Stimulated activated CD4-positive, alpha-beta T cell treated with anti-CD3 and anti-CD28 coated beads, TNF-alpha, amount 100 ng/mL, for 4 hours (primary cell): ENCODE data around the gene CCDC86.

Experiments used
- DNase-seq, 3 experiments: peaks; one replicate each; pipeline ENCODE4 v3.0.0-alpha.2; 2020; ENCODE audit warnings: low read depth in 3 of 3

The CCDC86 gene

GRCh38 chr11:60891103-60891741, 49.3 kb downstream of the CCDC86 start:
- DNase-seq: no peak

- no peak for DNase-seq
Observed at GRCh38 chr11:60895687-60896086, 53.8 kb downstream of the CCDC86 start.

GRCh38 chr11:60897496-60897895, 55.6 kb downstream of the CCDC86 start:
- DNase-seq: no peak

- no peak for DNase-seq
Observed at GRCh38 chr11:60899046-60899936, 57.4 kb downstream of the CCDC86 start.

GRCh38 chr11:60899977-60900376, 58.1 kb downstream of the CCDC86 start:
- no peak for DNase-seq
